Occipital lobe (tissue), 2 donors: ENCODE results near the gene TNF. TPM values are rescaled to one million over a fixed set of nuclear protein-coding genes. Genes with fewer than 3 reads are reported as not detected.
"Not testable (repeated sequence)": the region's sequence is repeated elsewhere in the genome, so short reads cannot be mapped to it uniquely, and the experiment has no call there.

Source experiments
- DNase-seq: peaks from one replicate; lab custom pipeline; 2025; lab: John Stamatoyannopoulos, UW
- total RNA-seq: library from RNA; depleted of rRNA; stranded (reverse); fragments of >200 nt; gene quantifications from one replicate; pipeline ENCODE4 v1.2.3, GENCODE V29; 2014

TNF gene
- total RNA-seq, 1 donor from 2014 or later, result not detected

- no peak for DNase-seq
These were observed 12.7 kb downstream of the TNF start for GRCh38 chr6:31587791-31588777.

- DNase-seq, result no peak
These were observed 13.7 kb downstream of the TNF start for GRCh38 chr6:31588871-31589650.

- not testable (repeated sequence) for DNase-seq
These were observed 15.3 kb downstream of the TNF start for GRCh38 chr6:31590691-31591090.

- no peak for DNase-seq
These were observed 17.0 kb downstream of the TNF start for GRCh38 chr6:31592396-31592771.

GRCh38 chr6:31597006-31597405, 21.6 kb downstream of the TNF start:
- DNase-seq, result no peak

GRCh38 chr6:31607317-31607716, 32.0 kb downstream of the TNF start:
- DNase-seq, result no peak

- DNase-seq, result no peak
These were observed 34.4 kb downstream of the TNF start for GRCh38 chr6:31609519-31610406.

GRCh38 chr6:31610968-31611367, 35.6 kb downstream of the TNF start:
- no peak for DNase-seq

GRCh38 chr6:31614075-31614619, 38.8 kb downstream of the TNF start:
- no peak for DNase-seq

GRCh38 chr6:31614684-31615578, 39.6 kb downstream of the TNF start, which contains the start of gene AIF1:
Gene AIF1 (plus strand): TSS chr6:31615234. CDS start chr6:31615330, 96 bp downstream.
- DNase-seq, result no peak

GRCh38 chr6:31615748-31616147, 40.4 kb downstream of the TNF start:
- no peak for DNase-seq

- no peak for DNase-seq
These were observed 41.6 kb downstream of the TNF start for GRCh38 chr6:31617010-31617409.

GRCh38 chr6:31619805-31620585, 44.6 kb downstream of the TNF start:
- peak; percentile 98 for DNase-seq

- DNase-seq, result no peak
These were observed 45.4 kb downstream of the TNF start, which contains the start of gene PRRC2A for GRCh38 chr6:31620586-31621319. Gene PRRC2A (plus strand): TSS chr6:31620715. CDS start chr6:31622790, 2,075 bp downstream.

GRCh38 chr6:31621320-31621939, 46.1 kb downstream of the TNF start:
- no peak for DNase-seq

- no peak for DNase-seq
These were observed 46.6 kb downstream of the TNF start for GRCh38 chr6:31621991-31622390.

GRCh38 chr6:31622684-31623091, 47.3 kb downstream of the TNF start:
- no peak for DNase-seq

GRCh38 chr6:31624070-31624469, 48.7 kb downstream of the TNF start:
- DNase-seq, result no peak
